NT2/D1 (cell line): ENCODE measurements around the gene FFAR2.

Experiments
- YY1 ChIP-seq: IDR thresholded peaks from 2 replicates; pipeline ENCODE4 v1.6.1; 2011; ENCODE audit not compliant: insufficient read length, insufficient read depth
- ZNF274 ChIP-seq: IDR thresholded peaks from 2 replicates; pipeline ENCODE4 v1.6.1; 2011; ENCODE audit warnings: mild to moderate bottlenecking, low read depth, low read length

GRCh38 chr19:35466259-35466658 lies 18.2 kb downstream of the FFAR2 start:
- TF ChIP-seq YY1, result no peak
- TF ChIP-seq ZNF274, result no peak
